Measurements from ENCODE around the gene CDHR3.

GRCh38 chr7:106069471-106070200, 106.6 kb downstream of the CDHR3 start:
- TF ChIP-seq PBX3 (CRISPR knock-in tag; IDR thresholded peaks at IDR 0.05) (no peak), ZBTB20 (tag by site-specific recombination; IDR thresholded peaks at IDR 0.05) (no peak), GLI4 (tag by site-specific recombination; IDR thresholded peaks at IDR 0.05) (no peak), CTCF (tag by site-specific recombination; IDR thresholded peaks at IDR 0.05) (no peak), ZNF155 (tag by site-specific recombination; IDR thresholded peaks at IDR 0.05) (no peak), MZF1 (tag by site-specific recombination; IDR thresholded peaks at IDR 0.05; ENCODE audit: borderline replicate concordance) (no peak), ZNF335 (tag by site-specific recombination; conservative IDR thresholded peaks at IDR 0.05) (no peak), IKZF3 (tag by site-specific recombination; IDR thresholded peaks at IDR 0.05) (no peak), ATF2 (tag by site-specific recombination; IDR thresholded peaks at IDR 0.05; ENCODE audit: low read depth) (no peak), ZNF747 (tag by site-specific recombination; IDR thresholded peaks at IDR 0.05) (no peak)

Data from HEK293 (cell line).